Measurements from ENCODE around the gene DDOST. TPM values are rescaled to one million over a fixed set of nuclear protein-coding genes. Genes with fewer than 3 reads are reported as not detected.

The DDOST gene
- total RNA-seq, 6 donors from 2014 or later = 54.5 to 212 (median 141) TPM

GRCh38 chr1:20686883-20687725, 25.9 kb upstream of the DDOST start:
- H3K27me3 ChIP-seq = no peaks in the 10 kb centered on the region
- H3K4me3 ChIP-seq = no peak overlapping the region
- DNase-seq = no peak
- TF ChIP-seq POLR2AphosphoS5 (IDR thresholded peaks at IDR 0.05) (no peak), EP300 (IDR thresholded peaks at IDR 0.05) (no peak), CTCF (IDR thresholded peaks at IDR 0.05) (no peak), POLR2A (IDR thresholded peaks at IDR 0.05) (no peak)
- H3K36me3 ChIP-seq = no peaks in the 10 kb centered on the region
- 80 to 87% methylated on average over 13 to 23 of the region's 26 CpGs for WGBS, 2 donors
- no peak for ATAC-seq (ENCODE audit: low FRiP score in 2 of 2)
- peak overlapping the region in 1 of 4 donors; percentile 95 for H3K27ac ChIP-seq
- peaks cover 4 to 17% (median 11%) of the 10 kb centered on the region in 4 donors for H3K4me1 ChIP-seq
- H3K9me3 ChIP-seq = no peaks in the 10 kb centered on the region

- Histone ChIP-seq H3K27me3 (no peaks in the 10 kb centered on the region), H3K36me3 (peaks cover 0 to 4% (median 0%) of the 10 kb centered on the region in 4 donors), H3K27ac (peak overlapping the region; percentile 78 to 95 (median 89)), H3K4me3 (no peak overlapping the region), H3K4me1 (peaks cover 4 to 17% (median 11%) of the 10 kb centered on the region in 4 donors), H3K9me3 (no peaks in the 10 kb centered on the region)
- ATAC-seq (ENCODE audit: low FRiP score in 2 of 2) = no peak
- TF ChIP-seq POLR2AphosphoS5 (IDR thresholded peaks at IDR 0.05) (no peak), CTCF (IDR thresholded peaks at IDR 0.05) (no peak), EP300 (IDR thresholded peaks at IDR 0.05) (no peak), POLR2A (IDR thresholded peaks at IDR 0.05) (no peak)
- 77 to 84% methylated on average over 12 of the region's 12 CpGs for WGBS, 2 donors
- no peak for DNase-seq
These were observed 24.6 kb upstream of the DDOST start for GRCh38 chr1:20685741-20686140.

- WGBS, 2 donors = 60 to 77% methylated on average over 20 to 21 of the region's 21 CpGs
- TF ChIP-seq POLR2A (IDR thresholded peaks at IDR 0.05) = peak in 2 of 4 donors; percentile 35 to 38
- TF ChIP-seq POLR2AphosphoS5 (IDR thresholded peaks at IDR 0.05) = peak; percentile 69 to 76
- TF ChIP-seq EP300 (IDR thresholded peaks at IDR 0.05) = peak in 2 of 4 donors; percentile 35 to 79
- TF ChIP-seq CTCF (IDR thresholded peaks at IDR 0.05) = peak in 1 of 6 experiments; percentile 7
- Histone ChIP-seq H3K27ac (peak overlapping the region; percentile 78 to 95 (median 89)), H3K36me3 (peaks cover 0 to 4% (median 0%) of the 10 kb centered on the region in 4 donors), H3K27me3 (no peaks in the 10 kb centered on the region), H3K9me3 (no peaks in the 10 kb centered on the region), H3K4me3 (peak overlapping the region; percentile 34 to 53 (median 41)), H3K4me1 (peaks cover 4 to 17% (median 11%) of the 10 kb centered on the region in 4 donors)
- DNase-seq (peak in 1 of 2 donors; percentile 34), ATAC-seq (ENCODE audit: low FRiP score in 2 of 2) (no peak)
These were observed 24.0 kb upstream of the DDOST start for GRCh38 chr1:20685099-20685662.

- H3K27me3 ChIP-seq = no peaks in the 10 kb centered on the region
- H3K9me3 ChIP-seq = no peaks in the 10 kb centered on the region
- TF ChIP-seq POLR2A (IDR thresholded peaks at IDR 0.05) (no peak), CTCF (IDR thresholded peaks at IDR 0.05) (peak in 2 of 6 experiments; percentile 4 to 22)
- H3K4me3 ChIP-seq = peak overlapping the region; percentile 34 to 53 (median 41)
- peak overlapping the region; percentile 78 to 95 (median 89) for H3K27ac ChIP-seq
- peaks cover 0 to 4% (median 0%) of the 10 kb centered on the region in 4 donors for H3K36me3 ChIP-seq
- DNase-seq (peak in 1 of 2 donors; percentile 75), ATAC-seq (ENCODE audit: low FRiP score in 2 of 2) (peak in 1 of 2 donors; percentile 23)
- WGBS, 2 donors = 68 to 100% methylated on average over 2 to 14 of the region's 14 CpGs
- H3K4me1 ChIP-seq = peaks cover 4 to 17% (median 11%) of the 10 kb centered on the region in 4 donors
These were observed 23.5 kb upstream of the DDOST start for GRCh38 chr1:20684651-20685050.
